GM12865 (cell line): ENCODE data around the gene WNK3.

Source experiments
- DNase-seq: peaks from one replicate; pipeline ENCODE4 v3.0.0; 2010; ENCODE audit warnings: low read depth
- H3K4me3 ChIP-seq: 2 replicates; pipeline ENCODE4 v1.5.1; 2011; ENCODE audit warnings: mild to moderate bottlenecking, low read depth, low read length, control low read depth
- TF ChIP-seq, protein P1 (sequence below): IDR thresholded peaks from 2 replicates; pipeline ENCODE4 v1.5.1; 2011; ENCODE audit warnings: low read length, control low read depth, low read depth, inconsistent platforms; ENCODE audit not compliant: insufficient read depth; ENCODE audit errors: missing control alignments

Gene WNK3

DNA sequence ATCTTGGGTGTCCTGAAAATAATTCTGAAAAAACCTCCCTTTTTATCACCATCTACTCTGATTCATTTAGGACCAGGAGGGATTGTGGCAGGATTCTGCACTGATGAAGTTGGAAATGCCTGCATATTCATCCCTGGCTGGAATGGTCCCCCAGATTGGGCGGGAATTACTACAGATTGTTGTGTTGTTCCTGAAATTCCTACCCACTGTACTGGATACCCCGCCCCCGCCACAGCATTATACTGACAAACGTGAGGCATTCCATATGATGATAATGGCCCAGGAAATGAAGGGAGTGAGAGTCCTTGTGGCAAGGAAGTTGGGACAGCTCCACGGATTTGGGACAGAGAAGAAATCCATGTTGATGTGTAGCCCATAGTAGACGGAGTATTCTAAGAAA lies 159.6 kb downstream of the WNK3 start:
- TF ChIP-seq, protein P1, sequence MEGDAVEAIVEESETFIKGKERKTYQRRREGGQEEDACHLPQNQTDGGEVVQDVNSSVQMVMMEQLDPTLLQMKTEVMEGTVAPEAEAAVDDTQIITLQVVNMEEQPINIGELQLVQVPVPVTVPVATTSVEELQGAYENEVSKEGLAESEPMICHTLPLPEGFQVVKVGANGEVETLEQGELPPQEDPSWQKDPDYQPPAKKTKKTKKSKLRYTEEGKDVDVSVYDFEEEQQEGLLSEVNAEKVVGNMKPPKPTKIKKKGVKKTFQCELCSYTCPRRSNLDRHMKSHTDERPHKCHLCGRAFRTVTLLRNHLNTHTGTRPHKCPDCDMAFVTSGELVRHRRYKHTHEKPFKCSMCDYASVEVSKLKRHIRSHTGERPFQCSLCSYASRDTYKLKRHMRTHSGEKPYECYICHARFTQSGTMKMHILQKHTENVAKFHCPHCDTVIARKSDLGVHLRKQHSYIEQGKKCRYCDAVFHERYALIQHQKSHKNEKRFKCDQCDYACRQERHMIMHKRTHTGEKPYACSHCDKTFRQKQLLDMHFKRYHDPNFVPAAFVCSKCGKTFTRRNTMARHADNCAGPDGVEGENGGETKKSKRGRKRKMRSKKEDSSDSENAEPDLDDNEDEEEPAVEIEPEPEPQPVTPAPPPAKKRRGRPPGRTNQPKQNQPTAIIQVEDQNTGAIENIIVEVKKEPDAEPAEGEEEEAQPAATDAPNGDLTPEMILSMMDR = no peak
- H3K4me3 ChIP-seq = no peak overlapping the region
- DNase-seq = no peak

- no peak for DNase-seq
- no peak overlapping the region for H3K4me3 ChIP-seq
- TF ChIP-seq, protein P1 = no peak
These were observed 162.8 kb downstream of the WNK3 start for GRCh38 chrX:54194982-54195588.

DNA sequence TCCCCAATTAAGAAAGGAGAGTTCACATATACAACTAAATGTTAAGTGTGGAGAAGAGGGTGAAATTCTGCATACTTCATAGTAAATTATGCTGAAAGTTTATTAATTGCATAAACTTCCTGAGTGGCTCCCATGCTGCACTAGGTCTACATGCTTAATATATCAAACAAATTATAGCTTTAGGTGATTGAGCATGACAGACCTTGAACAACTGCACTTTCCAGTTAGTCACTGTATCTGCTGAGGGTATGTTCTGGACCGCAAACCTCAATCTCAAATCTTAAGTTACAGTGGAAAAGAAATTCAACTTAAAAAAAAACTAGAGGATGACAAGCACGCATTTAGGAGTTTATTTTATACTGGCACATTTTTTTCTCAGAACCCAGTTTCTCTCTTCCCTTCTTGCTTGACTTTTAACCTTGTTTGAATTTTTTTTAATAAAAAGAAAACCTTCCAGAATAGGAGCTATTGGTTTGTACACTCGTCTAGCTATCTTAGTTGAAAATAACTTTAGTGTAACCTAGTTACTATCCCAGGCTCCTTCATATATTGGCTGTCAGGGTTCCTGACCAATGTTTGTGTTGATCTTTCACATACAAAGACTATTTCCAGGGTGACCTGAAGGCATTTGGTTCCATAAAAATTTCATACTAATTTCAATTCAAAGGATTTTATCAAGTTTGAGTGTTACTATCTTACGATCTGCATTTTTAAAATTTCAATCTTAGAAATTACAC lies 164.6 kb downstream of the WNK3 start:
- H3K4me3 ChIP-seq = no peak overlapping the region
- DNase-seq = no peak
- TF ChIP-seq, protein P1 = no peak

GRCh38 chrX:54184474-54184873 lies 173.4 kb downstream of the WNK3 start:
- no peak for DNase-seq
- H3K4me3 ChIP-seq = no peak overlapping the region
- TF ChIP-seq, protein P1 = no peak

GRCh38 chrX:54182864-54183613 lies 174.8 kb downstream of the WNK3 start, which contains the start of gene FAM120C:
TSS of gene FAM120C (minus strand) at chrX:54183254. CDS start at chrX:54183198, 56 bp downstream.
- peak; percentile 84 for DNase-seq
- H3K4me3 ChIP-seq = peak within 1 kb of the TSS; percentile 54

GRCh38 chrX:54182194-54182863 lies 175.5 kb downstream of the WNK3 start:
- TF ChIP-seq, protein P1 = no peak
- peak; percentile 73 for DNase-seq

More at GRCh38 chrX:54182864-54183613, 174.8 kb downstream of the WNK3 start, which contains the start of gene FAM120C:
- TF ChIP-seq, protein P1 = no peak

More at GRCh38 chrX:54182194-54182863, 175.5 kb downstream of the WNK3 start:
- peak overlapping the region; percentile 54 for H3K4me3 ChIP-seq
